ENCODE data around the gene IFI27.

DNA sequence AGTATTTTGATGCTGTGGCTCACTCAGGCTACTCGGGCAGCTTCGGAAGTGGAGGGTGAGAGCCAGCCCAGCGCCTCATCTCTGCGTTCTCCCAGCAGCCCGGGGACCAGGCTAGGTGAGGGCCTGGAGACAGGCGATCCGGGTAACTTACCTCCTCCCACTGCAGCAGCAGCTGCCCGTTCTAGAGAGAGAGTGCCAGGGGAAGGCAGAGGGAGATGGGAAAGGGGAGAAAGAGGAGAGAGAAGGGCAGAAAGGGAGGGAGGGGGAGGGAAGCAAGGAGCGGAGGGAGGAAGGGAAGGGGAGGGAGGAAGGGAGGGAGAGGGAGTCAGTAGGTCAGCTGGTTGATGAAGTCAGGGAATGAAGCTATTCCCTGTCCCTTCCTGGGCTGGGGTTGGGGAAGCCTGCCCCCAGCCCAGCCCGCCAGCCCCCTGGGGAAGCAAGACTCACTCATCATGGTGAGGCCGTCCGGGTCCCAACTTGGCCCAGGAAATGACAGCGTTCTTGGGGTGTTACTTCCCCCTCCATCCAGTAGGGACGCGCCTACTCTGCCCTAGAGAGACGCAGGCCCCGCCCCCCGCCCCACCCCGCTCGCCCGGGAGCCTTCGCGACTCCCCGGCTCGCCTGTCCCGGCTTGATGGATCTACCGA is 18.7 kb downstream of the IFI27 start, which contains the start of gene IFI27L2:
- TF ChIP-seq, protein P1, sequence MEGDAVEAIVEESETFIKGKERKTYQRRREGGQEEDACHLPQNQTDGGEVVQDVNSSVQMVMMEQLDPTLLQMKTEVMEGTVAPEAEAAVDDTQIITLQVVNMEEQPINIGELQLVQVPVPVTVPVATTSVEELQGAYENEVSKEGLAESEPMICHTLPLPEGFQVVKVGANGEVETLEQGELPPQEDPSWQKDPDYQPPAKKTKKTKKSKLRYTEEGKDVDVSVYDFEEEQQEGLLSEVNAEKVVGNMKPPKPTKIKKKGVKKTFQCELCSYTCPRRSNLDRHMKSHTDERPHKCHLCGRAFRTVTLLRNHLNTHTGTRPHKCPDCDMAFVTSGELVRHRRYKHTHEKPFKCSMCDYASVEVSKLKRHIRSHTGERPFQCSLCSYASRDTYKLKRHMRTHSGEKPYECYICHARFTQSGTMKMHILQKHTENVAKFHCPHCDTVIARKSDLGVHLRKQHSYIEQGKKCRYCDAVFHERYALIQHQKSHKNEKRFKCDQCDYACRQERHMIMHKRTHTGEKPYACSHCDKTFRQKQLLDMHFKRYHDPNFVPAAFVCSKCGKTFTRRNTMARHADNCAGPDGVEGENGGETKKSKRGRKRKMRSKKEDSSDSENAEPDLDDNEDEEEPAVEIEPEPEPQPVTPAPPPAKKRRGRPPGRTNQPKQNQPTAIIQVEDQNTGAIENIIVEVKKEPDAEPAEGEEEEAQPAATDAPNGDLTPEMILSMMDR (IDR thresholded peaks at IDR 0.05) = peak; percentile 13 to 29 (median 16)
- TF ChIP-seq POLR2A (IDR thresholded peaks at IDR 0.05) = no peak

Measured in testis (tissue), 2 donors.